NT2/D1 (cell line): Measurements from ENCODE around the gene RIMBP2.

Experiments
- YY1 ChIP-seq: IDR thresholded peaks from 2 replicates; pipeline ENCODE4 v1.6.1; 2011; ENCODE audit not compliant: insufficient read length, insufficient read depth
- ZNF274 ChIP-seq: IDR thresholded peaks from 2 replicates; pipeline ENCODE4 v1.6.1; 2011; ENCODE audit warnings: mild to moderate bottlenecking, low read depth, low read length

- TF ChIP-seq YY1 (no peak), ZNF274 (no peak)
Measured at GRCh38 chr12:130422676-130423075, 293.4 kb downstream of the RIMBP2 start.
